NT2/D1 (cell line): ENCODE measurements around the gene DNM3.
A peak's percentile ranks its signal among the peaks of the same experiment; 100 is the strongest.

Experiments
- DNase-seq: peaks from one replicate; pipeline ENCODE4 v3.0.0-alpha.2; 2011; ENCODE audit warnings: low read depth, low spot score
- H3K27me3 ChIP-seq: 2 replicates; pipeline ENCODE4 v1.6.0; 2011; ENCODE audit warnings: mild to moderate bottlenecking; ENCODE audit not compliant: insufficient read length, insufficient read depth
- H3K36me3 ChIP-seq: 2 replicates; pipeline ENCODE4 v1.6.1; 2011; ENCODE audit warnings: mild to moderate bottlenecking, low read length, mixed read lengths; ENCODE audit not compliant: insufficient read depth, insufficient read length
- H3K4me1 ChIP-seq: 2 replicates; pipeline ENCODE4 v1.5.1; 2011; ENCODE audit not compliant: insufficient read depth, insufficient read length
- H3K4me3 ChIP-seq: 2 replicates; pipeline ENCODE4 v1.5.1; 2011; ENCODE audit warnings: low read depth; ENCODE audit not compliant: insufficient read length
- H3K9ac ChIP-seq: 2 replicates; pipeline ENCODE4 v1.6.0; 2011; ENCODE audit warnings: low read depth; ENCODE audit not compliant: insufficient read length
- H3K9me3 ChIP-seq: 2 replicates; pipeline ENCODE4 v1.5.1; 2011; ENCODE audit warnings: mild to moderate bottlenecking, low read length; ENCODE audit not compliant: insufficient read depth
- SUZ12 ChIP-seq: IDR thresholded peaks from 2 replicates; pipeline ENCODE4 v1.6.1; 2011; ENCODE audit not compliant: insufficient read length, insufficient read depth; ENCODE audit errors: extremely low read depth
- YY1 ChIP-seq: IDR thresholded peaks from 2 replicates; pipeline ENCODE4 v1.6.1; 2011; ENCODE audit not compliant: insufficient read length, insufficient read depth
- ZNF274 ChIP-seq: IDR thresholded peaks from 2 replicates; pipeline ENCODE4 v1.6.1; 2011; ENCODE audit warnings: mild to moderate bottlenecking, low read depth, low read length

Gene DNM3

GRCh38 chr1:171800342-171800741 is 41.0 kb upstream of the DNM3 start:
- no peak overlapping the region for H3K9ac ChIP-seq
- H3K27me3 ChIP-seq, result no peaks in the 10 kb centered on the region
- H3K4me3 ChIP-seq, result no peak overlapping the region
- peaks cover 50% of the 10 kb centered on the region for H3K36me3 ChIP-seq
- H3K9me3 ChIP-seq, result no peaks in the 10 kb centered on the region
- peaks cover 5% of the 10 kb centered on the region for H3K4me1 ChIP-seq
- no peak for DNase-seq
- TF ChIP-seq ZNF274 (no peak), YY1 (no peak), SUZ12 (no peak)

- Histone ChIP-seq H3K4me3 (no peak overlapping the region), H3K9ac (no peak overlapping the region), H3K9me3 (no peaks in the 10 kb centered on the region), H3K27me3 (no peaks in the 10 kb centered on the region), H3K36me3 (peaks cover 45% of the 10 kb centered on the region), H3K4me1 (peaks cover 5% of the 10 kb centered on the region)
- TF ChIP-seq YY1, result no peak
- no peak for DNase-seq
These were observed 40.4 kb upstream of the DNM3 start for GRCh38 chr1:171800851-171801250.

GRCh38 chr1:171801487-171801891 is 39.8 kb upstream of the DNM3 start:
- no peak overlapping the region for H3K4me3 ChIP-seq
- no peaks in the 10 kb centered on the region for H3K27me3 ChIP-seq
- peaks cover 38% of the 10 kb centered on the region for H3K36me3 ChIP-seq
- H3K4me1 ChIP-seq, result peaks cover 5% of the 10 kb centered on the region
- no peak overlapping the region for H3K9ac ChIP-seq
- TF ChIP-seq YY1, result no peak
- TF ChIP-seq SUZ12, result no peak
- TF ChIP-seq ZNF274, result no peak
- DNase-seq, result peak; percentile 81
- H3K9me3 ChIP-seq, result no peaks in the 10 kb centered on the region

- TF ChIP-seq ZNF274 (no peak), SUZ12 (no peak), YY1 (no peak)
- H3K4me3 ChIP-seq, result no peak overlapping the region
- H3K4me1 ChIP-seq, result peaks cover 5% of the 10 kb centered on the region
- H3K9ac ChIP-seq, result no peak overlapping the region
- no peak for DNase-seq
- no peaks in the 10 kb centered on the region for H3K9me3 ChIP-seq
- peaks cover 31% of the 10 kb centered on the region for H3K36me3 ChIP-seq
- no peaks in the 10 kb centered on the region for H3K27me3 ChIP-seq
These were observed 39.1 kb upstream of the DNM3 start for GRCh38 chr1:171802207-171802606.

DNA sequence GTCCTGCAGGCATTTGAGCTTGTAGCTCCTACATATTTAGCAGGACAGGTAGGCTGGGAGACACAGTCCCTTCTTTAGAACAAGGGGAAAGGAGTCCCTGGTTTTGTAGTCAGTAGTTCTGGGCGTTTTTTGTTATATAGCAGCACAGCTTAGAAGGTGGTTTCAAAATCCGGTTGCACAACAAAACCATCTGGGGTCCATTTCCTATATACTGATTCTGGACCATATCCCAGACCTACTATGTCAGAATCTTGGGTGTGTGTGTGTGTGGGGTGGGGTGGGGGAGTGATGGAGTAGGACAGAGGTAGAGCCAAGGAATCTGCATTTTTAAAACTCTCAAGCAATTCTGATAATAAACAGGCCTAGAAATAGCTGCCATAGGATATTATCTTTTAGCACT is 38.3 kb upstream of the DNM3 start:
- no peak overlapping the region for H3K4me3 ChIP-seq
- DNase-seq, result no peak
- peaks cover 23% of the 10 kb centered on the region for H3K36me3 ChIP-seq
- no peak for TF ChIP-seq ZNF274
- no peak for TF ChIP-seq YY1
- no peak for TF ChIP-seq SUZ12
- H3K9ac ChIP-seq, result no peak overlapping the region
- H3K4me1 ChIP-seq, result peaks cover 5% of the 10 kb centered on the region
- H3K27me3 ChIP-seq, result no peaks in the 10 kb centered on the region
- H3K9me3 ChIP-seq, result no peaks in the 10 kb centered on the region

- Histone ChIP-seq H3K4me3 (no peak overlapping the region), H3K9ac (no peak overlapping the region), H3K9me3 (no peaks in the 10 kb centered on the region), H3K4me1 (peaks cover 5% of the 10 kb centered on the region), H3K36me3 (peaks cover 18% of the 10 kb centered on the region), H3K27me3 (no peaks in the 10 kb centered on the region)
- no peak for TF ChIP-seq YY1
- no peak for TF ChIP-seq SUZ12
- TF ChIP-seq ZNF274, result no peak
- no peak for DNase-seq
These were observed 37.8 kb upstream of the DNM3 start for GRCh38 chr1:171803461-171804022.

DNA sequence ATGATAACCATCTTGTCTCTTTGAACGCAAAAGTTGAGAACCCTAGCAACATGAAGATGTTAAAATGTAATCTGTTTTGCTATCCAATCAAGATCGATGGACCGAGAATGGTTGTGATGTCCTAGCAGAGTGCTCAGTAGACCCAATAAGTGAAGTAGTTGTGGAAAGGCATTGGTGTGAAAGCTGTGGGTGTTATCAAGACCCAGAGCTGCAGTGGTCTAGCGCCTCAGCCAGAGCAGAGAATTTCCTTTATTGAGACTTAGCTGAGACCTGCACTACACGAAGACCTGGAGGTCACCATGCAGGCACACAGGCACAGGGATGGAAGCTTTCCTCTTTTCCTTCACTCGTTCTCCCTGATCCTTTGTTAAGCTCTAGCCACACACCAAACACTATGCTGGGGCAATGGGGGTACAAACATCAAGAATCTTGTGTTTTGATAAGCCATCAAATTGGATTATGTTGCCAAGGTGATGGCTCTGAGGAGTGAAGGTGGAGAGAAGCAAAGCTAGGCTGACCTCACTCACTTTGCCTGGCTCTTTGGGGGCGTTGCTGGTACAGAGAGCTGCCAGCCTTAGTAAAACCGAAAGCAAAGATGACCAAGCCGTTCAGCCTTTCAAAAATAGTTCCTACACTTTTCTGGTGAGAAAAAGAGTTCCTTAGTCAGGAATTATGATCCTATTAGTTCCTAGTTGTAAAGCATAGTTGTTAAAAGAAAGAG is 35.7 kb upstream of the DNM3 start:
- Histone ChIP-seq H3K9ac (no peak overlapping the region), H3K4me3 (no peak overlapping the region), H3K4me1 (peaks cover 5% of the 10 kb centered on the region), H3K27me3 (no peaks in the 10 kb centered on the region), H3K9me3 (no peaks in the 10 kb centered on the region), H3K36me3 (peaks cover 8% of the 10 kb centered on the region)
- TF ChIP-seq ZNF274 (no peak), SUZ12 (no peak), YY1 (no peak)
- DNase-seq, result no peak
